ENCODE measurements around the gene DRAM2. TPM values are rescaled to one million over a fixed set of nuclear protein-coding genes. Genes with fewer than 3 reads are reported as not detected.

DRAM2 gene
- total and polyA plus RNA-seq, 2 of the 4 experiments (the other 2 are of a cell fraction): 31.4 to 66.3 TPM

DNA sequence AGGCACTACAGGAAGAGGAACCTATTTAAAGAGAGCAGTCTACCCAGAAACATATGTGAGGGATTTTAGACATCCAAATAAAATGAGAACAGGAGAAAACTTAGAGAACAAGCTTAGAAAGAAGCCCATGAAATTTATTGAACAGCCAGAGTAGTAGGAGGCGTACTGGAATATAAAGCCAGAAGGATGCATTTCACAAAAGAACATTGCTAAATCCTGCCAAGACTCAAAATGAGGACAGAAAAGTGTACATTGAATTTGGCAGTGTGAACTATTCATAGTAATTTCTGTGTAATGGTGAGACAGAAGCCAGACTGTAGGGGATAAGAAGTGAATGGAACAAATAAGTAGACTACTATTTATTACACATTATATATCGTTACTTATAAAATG lies 22.6 kb upstream of the DRAM2 start:
- H2BK5ac ChIP-seq (ENCODE audit: low read depth, low read length, poor library complexity, severe bottlenecking): no peak overlapping the region
- no peak overlapping the region for H4K91ac ChIP-seq (ENCODE audit: insufficient read depth, low read depth, low read length)
- ATAC-seq (ENCODE audit: low read depth): no peak
- H2AK5ac ChIP-seq (ENCODE audit: low read depth, low read length): no peak overlapping the region
- H3K4me1 ChIP-seq (ENCODE audit: control insufficient read depth, insufficient read depth, low read length): no peaks in the 10 kb centered on the region
- H3K18ac ChIP-seq (ENCODE audit: low read depth, low read length): no peak overlapping the region
- TF ChIP-seq, protein P1, sequence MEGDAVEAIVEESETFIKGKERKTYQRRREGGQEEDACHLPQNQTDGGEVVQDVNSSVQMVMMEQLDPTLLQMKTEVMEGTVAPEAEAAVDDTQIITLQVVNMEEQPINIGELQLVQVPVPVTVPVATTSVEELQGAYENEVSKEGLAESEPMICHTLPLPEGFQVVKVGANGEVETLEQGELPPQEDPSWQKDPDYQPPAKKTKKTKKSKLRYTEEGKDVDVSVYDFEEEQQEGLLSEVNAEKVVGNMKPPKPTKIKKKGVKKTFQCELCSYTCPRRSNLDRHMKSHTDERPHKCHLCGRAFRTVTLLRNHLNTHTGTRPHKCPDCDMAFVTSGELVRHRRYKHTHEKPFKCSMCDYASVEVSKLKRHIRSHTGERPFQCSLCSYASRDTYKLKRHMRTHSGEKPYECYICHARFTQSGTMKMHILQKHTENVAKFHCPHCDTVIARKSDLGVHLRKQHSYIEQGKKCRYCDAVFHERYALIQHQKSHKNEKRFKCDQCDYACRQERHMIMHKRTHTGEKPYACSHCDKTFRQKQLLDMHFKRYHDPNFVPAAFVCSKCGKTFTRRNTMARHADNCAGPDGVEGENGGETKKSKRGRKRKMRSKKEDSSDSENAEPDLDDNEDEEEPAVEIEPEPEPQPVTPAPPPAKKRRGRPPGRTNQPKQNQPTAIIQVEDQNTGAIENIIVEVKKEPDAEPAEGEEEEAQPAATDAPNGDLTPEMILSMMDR (conservative IDR thresholded peaks at IDR 0.05; ENCODE audit: low read depth, low read length): no peak
- no peak for TF ChIP-seq RAD21 (IDR thresholded peaks at IDR 0.05; ENCODE audit: low read length)
- TF ChIP-seq FOS (IDR thresholded peaks at IDR 0.05; ENCODE audit: low read depth, low read length): no peak
- TF ChIP-seq, protein P2, sequence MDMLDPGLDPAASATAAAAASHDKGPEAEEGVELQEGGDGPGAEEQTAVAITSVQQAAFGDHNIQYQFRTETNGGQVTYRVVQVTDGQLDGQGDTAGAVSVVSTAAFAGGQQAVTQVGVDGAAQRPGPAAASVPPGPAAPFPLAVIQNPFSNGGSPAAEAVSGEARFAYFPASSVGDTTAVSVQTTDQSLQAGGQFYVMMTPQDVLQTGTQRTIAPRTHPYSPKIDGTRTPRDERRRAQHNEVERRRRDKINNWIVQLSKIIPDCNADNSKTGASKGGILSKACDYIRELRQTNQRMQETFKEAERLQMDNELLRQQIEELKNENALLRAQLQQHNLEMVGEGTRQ (IDR thresholded peaks at IDR 0.05; ENCODE audit: low read depth, low read length): no peak
- no peak for TF ChIP-seq RFX5 (IDR thresholded peaks at IDR 0.05; ENCODE audit: low read depth, low read length)
- no peak for TF ChIP-seq CEBPB (IDR thresholded peaks at IDR 0.05; ENCODE audit: low read depth, low read length)
- TF ChIP-seq POLR2A (IDR thresholded peaks at IDR 0.05; ENCODE audit: low read depth, low read length): no peak
- H3K4me2 ChIP-seq (ENCODE audit: low read depth, low read length): no peak overlapping the region
- no peak overlapping the region for H2BK120ac ChIP-seq (ENCODE audit: low read depth, low read length)
- WGBS, 2 experiments (ENCODE audit: extremely low coverage in 2 of 2, insufficient read length in 1 of 2): no CpG with 5 or more reads among the region's 2 CpGs
- H3K4ac ChIP-seq (ENCODE audit: low read depth, low read length): no peak overlapping the region
- no peak overlapping the region for H3K14ac ChIP-seq (replicated peaks; ENCODE audit: low read depth, low read length)
- H2BK20ac ChIP-seq (ENCODE audit: low read depth, low read length): no peak overlapping the region
- no peak overlapping the region for H3K27ac ChIP-seq (ENCODE audit: insufficient read depth, low read length)
- dilution Hi-C loops (cut with HindIII; ENCODE audit: low sequenced_read_pairs, unreplicated experiment): no loop called here
- no peak overlapping the region; the same call in 1 of the 2 replicates for H3K23ac ChIP-seq (ENCODE audit: low read depth, low read length)
- ChIA-PET POLR2A (ENCODE audit: unreplicated experiment) (no interaction called here), CTCF (interaction anchor here (1.6 kb wide), 1 partner anchor 11 kb away, joined by 3 read pairs; no protein-coding TSS in a partner anchor)
- no peak overlapping the region for H3K9ac ChIP-seq (ENCODE audit: low read depth, low read length)
- no peaks in the 10 kb centered on the region for H3K9me3 ChIP-seq (ENCODE audit: control insufficient read depth, insufficient read depth, low read length)
- H3K36me3 ChIP-seq (ENCODE audit: control insufficient read depth, insufficient read depth, low read length): peaks cover 3% of the 10 kb centered on the region; the same call in 1 of the 2 replicates
- H3K79me1 ChIP-seq (ENCODE audit: low read depth in 1 of 2, low read length in 2 of 2): peaks cover 5 to 15% of the 10 kb centered on the region in 2 experiments; a peak in 3 of 4 replicates
- H2AFZ ChIP-seq (replicated peaks; ENCODE audit: low read length, poor library complexity): no peak overlapping the region
- DNase-seq: no peak
- no peaks in the 10 kb centered on the region for H3K9me1 ChIP-seq (ENCODE audit: insufficient read depth, low read length)
- H4K8ac ChIP-seq (ENCODE audit: low read depth in 2 of 2, low read length in 2 of 2): no peak overlapping the region
- H3K27me3 ChIP-seq (ENCODE audit: control insufficient read depth, insufficient read depth, low read length): no peaks in the 10 kb centered on the region
- in situ Hi-C loops (cut with MboI; ENCODE audit: low sequenced_read_pairs): no loop called here
- H2BK15ac ChIP-seq (ENCODE audit: low read depth, low read length): no peak overlapping the region
- no peaks in the 10 kb centered on the region for H4K20me1 ChIP-seq (ENCODE audit: insufficient read depth, low read length)
- H3K56ac ChIP-seq (ENCODE audit: extremely low read depth, insufficient read depth, low read length): no peak overlapping the region
- intact Hi-C loops (cut with micrococcal nuclease): loop anchor here (5.0 kb wide), 1 partner anchor 120 kb away; no protein-coding TSS in a partner anchor
- no peak overlapping the region for H2AK9ac ChIP-seq (replicated peaks; ENCODE audit: low read depth, low read length, poor library complexity)
- no TSS peak for BruUV-seq (replicated peaks)
- H4K5ac ChIP-seq (ENCODE audit: low read depth, low read length): no peak overlapping the region
- no peak overlapping the region for H3K4me3 ChIP-seq (ENCODE audit: insufficient read depth, low read depth, low read length)
